T-cell (primary cell): ENCODE data around the gene ZNRF2. TPM values are rescaled to one million over a fixed set of nuclear protein-coding genes. Genes with fewer than 3 reads are reported as not detected.

ENCODE experiments used
- ATAC-seq, 4 experiments: fragments of 200-7000 bp in 3 of 4; fragments of 150-1000 bp in 1 of 4; cut with Tn5 transposase; replicated peaks in 1 of 4; 1 replicate in 3 of 4; 2 replicates in 1 of 4; pipeline ENCODE4 v1.10.0; 2021; ENCODE audit warnings: moderate library complexity in 3 of 4, mild to moderate bottlenecking in 2 of 4, moderate number of reproducible peaks in 1 of 4
- CTCF ChIA-PET, 2 donors: fragments of 300-600 bp; sonication (Branson Sonifier 250); formaldehyde crosslinking; loops; one replicate each; lab custom pipeline; 2022; ENCODE audit warnings: antibody characterized with exemption in 2 of 2; lab: Charles Lee
- POLR2A ChIA-PET, 2 donors: fragments of 300-600 bp; sonication (Branson Sonifier 250); formaldehyde crosslinking; loops; one replicate each; lab custom pipeline; 2022; ENCODE audit warnings: antibody characterized with exemption in 2 of 2; lab: Charles Lee
- DNase-seq, 35 experiments: peaks; one replicate each; pipeline versions ENCODE4 v3.0.0 to v3.0.0-alpha.2; 2013 to 2023
- H3K27ac ChIP-seq: one replicate; pipeline ENCODE4 v1.5.1; 2013; ENCODE audit warnings: low read length
- H3K27me3 ChIP-seq, 2 experiments: replicated peaks in 1 of 2; 1 replicate in 1 of 2; 2 replicates in 1 of 2; pipeline versions ENCODE4 v1.6.1 to v1.7.0; 2013; ENCODE audit warnings: low read length in 1 of 2, mixed read lengths in 1 of 2; ENCODE audit not compliant: control insufficient read depth in 2 of 2, insufficient read depth in 2 of 2; ENCODE audit errors: extremely low read depth in 1 of 2
- H3K36me3 ChIP-seq, 2 donors: 1 replicate in 1 of 2; 2 replicates in 1 of 2; pipeline versions ENCODE4 v1.6.1 to v1.7.0; 2013; ENCODE audit warnings: low read length in 1 of 2; ENCODE audit not compliant: control insufficient read depth in 2 of 2, insufficient read depth in 1 of 2; ENCODE audit errors: extremely low read depth in 1 of 2
- H3K4me1 ChIP-seq, 2 experiments: 1 replicate in 1 of 2; 2 replicates in 1 of 2; pipeline versions ENCODE4 v1.6.1 to v1.7.0; 2013; ENCODE audit warnings: low read length in 2 of 2, mixed read lengths in 1 of 2; ENCODE audit not compliant: insufficient read depth in 2 of 2, control insufficient read depth in 1 of 2; ENCODE audit errors: extremely low read depth in 1 of 2
- H3K4me3 ChIP-seq, 2 donors: 1 replicate in 1 of 2; 2 replicates in 1 of 2; pipeline versions ENCODE4 v1.5.1 to v1.7.0; 2013; ENCODE audit warnings: mild to moderate bottlenecking in 2 of 2, low read length in 1 of 2, moderate library complexity in 1 of 2; ENCODE audit not compliant: control insufficient read depth in 1 of 2; ENCODE audit errors: extremely low read depth in 1 of 2
- H3K9me3 ChIP-seq: 2 replicates; pipeline ENCODE4 v1.7.0; 2013
- H3K27ac Mint-ChIP-seq, 2 donors: one replicate each; pipeline ENCODE4 v1.8.0; 2020 to 2021; ENCODE audit warnings: mild to moderate bottlenecking in 2 of 2, mixed read lengths in 2 of 2
- H3K27me3 Mint-ChIP-seq, 2 donors: one replicate each; pipeline ENCODE4 v1.8.0; 2021 to 2022; ENCODE audit warnings: mixed read lengths in 2 of 2
- H3K36me3 Mint-ChIP-seq: one replicate; pipeline ENCODE4 v1.8.0; 2021; ENCODE audit warnings: mixed read lengths
- H3K4me1 Mint-ChIP-seq, 3 donors: one replicate each; pipeline ENCODE4 v1.8.0; 2020 to 2022; ENCODE audit warnings: mixed read lengths in 3 of 3, mild to moderate bottlenecking in 1 of 3
- H3K4me3 Mint-ChIP-seq, 3 donors: one replicate each; pipeline ENCODE4 v1.8.0; 2020 to 2022; ENCODE audit warnings: mild to moderate bottlenecking in 3 of 3, mixed read lengths in 3 of 3, moderate library complexity in 3 of 3
- H3K9me3 Mint-ChIP-seq, 3 donors: one replicate each; pipeline ENCODE4 v1.8.0; 2020 to 2022; ENCODE audit warnings: mixed read lengths in 3 of 3
- WGBS: methylation state at CpG from one replicate; pipeline ENCODE4 v1.1.5; 2013; ENCODE audit warnings: missing lambda C conversion rate; ENCODE audit not compliant: insufficient coverage; 5-methylcytosine and 5-hydroxymethylcytosine counted together
- total RNA-seq, 35 experiments: library from RNA in 6 of 35; stranded (reverse) in 6 of 35; fragments of 120-200 nt in 1 of 35; gene quantifications; one replicate each; pipeline versions ENCODE4 v1.2.1 to v1.2.4 and lab custom pipeline; 2013 to 2026

ZNRF2 gene
- total RNA-seq, 5 donors from 2014 or later (not counting 1 experiment from before 2014, with no cell fraction given): 22.4 to 38.4 (median 30.8) TPM

DNA sequence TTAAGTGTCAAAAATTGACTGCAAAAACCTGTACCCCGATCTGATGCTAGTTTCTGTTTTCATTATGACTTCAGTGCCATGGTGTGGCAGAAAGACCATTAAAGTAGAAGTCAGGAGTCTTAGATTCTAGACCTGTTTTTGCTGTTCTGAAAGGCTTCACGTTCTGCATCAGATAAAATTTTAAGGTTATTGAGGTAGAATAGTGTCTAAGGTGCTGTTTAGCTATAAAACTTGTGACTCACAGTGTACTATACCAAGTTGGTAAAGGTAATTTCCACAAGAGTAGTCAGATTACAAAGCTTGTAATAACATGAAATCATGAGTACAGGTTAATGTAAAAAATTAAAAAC lies 38.6 kb downstream of the ZNRF2 start:
- WGBS: 4% methylated on average over 2 of the region's 2 CpGs
- ChIA-PET POLR2A (interaction anchor here (0.6 to 1.8 kb wide), 5 partner anchors 8 to 188 kb away, joined by 4 to 13 read pairs (median 9); partner anchors contain the start of gene MTURN (in 1 of the 2)), CTCF (interaction anchor here (0.7 to 2.2 kb wide), 7 partner anchors 8 to 1117 kb away, joined by 3 to 11 read pairs (median 7); no protein-coding TSS in a partner anchor)
- H3K36me3 Mint-ChIP-seq: peaks cover 26% of the 10 kb centered on the region
- no peaks in the 10 kb centered on the region for H3K9me3 ChIP-seq
- peak in 1 of 35 experiments; percentile 49 for DNase-seq
- peak overlapping the region; percentile 96 to 97 for H3K27ac Mint-ChIP-seq
- no peaks in the 10 kb centered on the region for H3K27me3 Mint-ChIP-seq
- H3K4me1 ChIP-seq: peaks cover 7 to 20% of the 10 kb centered on the region in 2 experiments
- ATAC-seq: peak; percentile 39 to 60 (median 50)
- peak overlapping the region in 1 of 2 donors; percentile 37 for H3K4me3 ChIP-seq
- no peaks in the 10 kb centered on the region for H3K9me3 Mint-ChIP-seq
- peaks cover 73 to 83% (median 78%) of the 10 kb centered on the region in 3 donors for H3K4me1 Mint-ChIP-seq
- H3K27me3 ChIP-seq: no peaks in the 10 kb centered on the region
- peak overlapping the region; percentile 91 for H3K27ac ChIP-seq
- H3K4me3 Mint-ChIP-seq: peak overlapping the region; percentile 80 to 82 (median 81)
- H3K36me3 ChIP-seq: peaks cover 0 to 4% of the 10 kb centered on the region in 2 donors

DNA sequence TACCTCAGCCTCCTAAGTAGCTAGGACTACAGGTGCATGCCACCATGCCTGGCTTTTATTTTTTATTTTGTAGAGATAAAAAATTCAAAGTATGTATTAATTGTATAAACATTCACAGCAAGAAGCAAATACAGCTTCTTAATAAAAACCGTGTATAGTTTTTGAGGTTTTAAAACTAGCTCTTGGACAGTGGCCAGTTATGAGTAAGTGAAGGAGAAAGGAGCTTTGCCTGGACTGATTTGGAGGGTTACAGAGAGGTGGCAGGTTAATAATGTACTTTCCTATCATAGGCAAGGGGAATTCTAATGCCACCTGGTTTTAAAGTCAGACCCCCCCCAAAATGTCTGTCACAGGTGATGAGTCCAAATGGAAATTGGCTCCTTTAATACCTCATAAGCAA lies 43.4 kb downstream of the ZNRF2 start:
- Histone ChIP-seq H3K27me3 (no peaks in the 10 kb centered on the region), H3K9me3 (no peaks in the 10 kb centered on the region), H3K36me3 (peaks cover 0 to 4% of the 10 kb centered on the region in 2 donors), H3K4me1 (peaks cover 6 to 19% of the 10 kb centered on the region in 2 experiments), H3K4me3 (no peak overlapping the region), H3K27ac (no peak overlapping the region)
- H3K9me3 Mint-ChIP-seq: no peaks in the 10 kb centered on the region
- CTCF ChIA-PET: interaction anchor here (0.7 to 0.9 kb wide), 3 partner anchors 21 to 44 kb away, joined by 3 to 7 read pairs (median 4); no protein-coding TSS in a partner anchor
- H3K27me3 Mint-ChIP-seq: no peaks in the 10 kb centered on the region
- ATAC-seq: no peak
- DNase-seq: no peak
- POLR2A ChIA-PET: interaction anchor here (0.6 kb wide), 2 partner anchors 11 to 15 kb away, joined by 3 read pairs; no protein-coding TSS in a partner anchor
- no peak overlapping the region for H3K27ac Mint-ChIP-seq
- H3K4me1 Mint-ChIP-seq: peaks cover 61 to 82% (median 78%) of the 10 kb centered on the region in 3 donors
- peaks cover 26% of the 10 kb centered on the region for H3K36me3 Mint-ChIP-seq
- WGBS: no CpG with 5 or more reads among the region's 1 CpG
- no peak overlapping the region for H3K4me3 Mint-ChIP-seq

DNA sequence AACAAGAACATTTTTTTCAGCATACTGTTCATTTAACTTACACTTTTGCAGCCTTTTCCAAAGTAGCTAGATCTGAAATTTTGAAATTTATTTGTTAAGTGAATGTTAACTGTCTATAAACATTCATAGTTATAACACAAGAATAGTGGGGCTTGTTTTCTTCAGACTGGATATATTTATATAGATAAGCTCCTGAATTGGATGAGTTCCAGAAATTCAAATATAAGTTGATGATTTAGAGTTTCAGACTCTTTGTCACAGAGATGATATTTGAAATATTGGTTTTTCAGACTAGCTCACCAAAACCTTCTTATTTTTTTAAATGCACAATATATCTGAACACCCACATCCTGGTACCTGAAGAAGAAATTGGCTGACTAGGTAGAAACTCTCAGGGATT lies 44.0 kb downstream of the ZNRF2 start:
- DNase-seq (no peak), ATAC-seq (no peak)
- no peak overlapping the region for H3K27ac ChIP-seq
- peaks cover 57 to 78% (median 76%) of the 10 kb centered on the region in 3 donors for H3K4me1 Mint-ChIP-seq
- no peaks in the 10 kb centered on the region for H3K27me3 ChIP-seq
- ChIA-PET POLR2A (interaction anchor here in 1 of 2 donors (0.6 kb wide), 1 partner anchor 11 kb away, joined by 3 read pairs; no protein-coding TSS in a partner anchor), CTCF (interaction anchor here in 1 of 2 donors (0.8 kb wide), 1 partner anchor 45 kb away, joined by 4 read pairs; no protein-coding TSS in a partner anchor)
- H3K27me3 Mint-ChIP-seq: no peaks in the 10 kb centered on the region
- H3K4me1 ChIP-seq: peaks cover 6 to 17% of the 10 kb centered on the region in 2 experiments
- peak overlapping the region; percentile 71 to 72 for H3K27ac Mint-ChIP-seq
- H3K36me3 Mint-ChIP-seq: peaks cover 26% of the 10 kb centered on the region
- no peak overlapping the region for H3K4me3 ChIP-seq
- peaks cover 0 to 4% of the 10 kb centered on the region in 2 donors for H3K36me3 ChIP-seq
- H3K9me3 ChIP-seq: no peaks in the 10 kb centered on the region
- H3K9me3 Mint-ChIP-seq: no peaks in the 10 kb centered on the region
- no peak overlapping the region for H3K4me3 Mint-ChIP-seq

DNA sequence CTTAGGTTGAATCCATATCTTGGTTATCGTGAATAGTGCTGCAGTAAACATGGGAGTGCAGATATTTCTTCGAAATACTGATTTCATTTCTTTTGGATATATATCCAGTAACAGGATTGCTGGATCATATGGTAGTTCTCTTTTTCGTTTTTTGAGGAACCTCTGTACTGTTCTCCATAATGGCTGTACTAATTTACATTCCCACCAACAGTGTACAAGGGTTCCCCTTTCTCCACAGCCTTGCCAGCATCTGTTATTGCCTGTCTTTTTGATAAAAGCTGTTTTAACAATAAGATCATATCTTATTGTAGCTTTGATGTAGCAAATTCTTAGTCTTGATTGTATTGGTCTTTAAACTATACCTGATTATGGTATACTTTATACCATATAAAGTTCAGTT lies 45.3 kb downstream of the ZNRF2 start:
- POLR2A ChIA-PET: interaction anchor here in 1 of 2 donors (0.7 kb wide), 1 partner anchor 22 kb away, joined by 4 read pairs; no protein-coding TSS in a partner anchor
- Mint-ChIP-seq H3K27ac (peak overlapping the region; percentile 88 to 90), H3K4me3 (peak overlapping the region in 1 of 3 donors; percentile 56), H3K4me1 (peaks cover 64 to 81% (median 80%) of the 10 kb centered on the region in 3 donors), H3K36me3 (peaks cover 25% of the 10 kb centered on the region), H3K27me3 (no peaks in the 10 kb centered on the region), H3K9me3 (no peaks in the 10 kb centered on the region)
- DNase-seq (no peak), ATAC-seq (no peak)
- Histone ChIP-seq H3K27ac (peak overlapping the region; percentile 73), H3K27me3 (no peaks in the 10 kb centered on the region), H3K9me3 (no peaks in the 10 kb centered on the region), H3K4me3 (no peak overlapping the region), H3K4me1 (peaks cover 6 to 17% of the 10 kb centered on the region in 2 experiments), H3K36me3 (peaks cover 0 to 4% of the 10 kb centered on the region in 2 donors)
- CTCF ChIA-PET: interaction anchor here in 1 of 2 donors (0.6 to 1.5 kb wide), 3 partner anchors 22 to 24 kb away, joined by 3 to 4 read pairs (median 3); no protein-coding TSS in a partner anchor
- WGBS: no CpG with 5 or more reads among the region's 3 CpGs

DNA sequence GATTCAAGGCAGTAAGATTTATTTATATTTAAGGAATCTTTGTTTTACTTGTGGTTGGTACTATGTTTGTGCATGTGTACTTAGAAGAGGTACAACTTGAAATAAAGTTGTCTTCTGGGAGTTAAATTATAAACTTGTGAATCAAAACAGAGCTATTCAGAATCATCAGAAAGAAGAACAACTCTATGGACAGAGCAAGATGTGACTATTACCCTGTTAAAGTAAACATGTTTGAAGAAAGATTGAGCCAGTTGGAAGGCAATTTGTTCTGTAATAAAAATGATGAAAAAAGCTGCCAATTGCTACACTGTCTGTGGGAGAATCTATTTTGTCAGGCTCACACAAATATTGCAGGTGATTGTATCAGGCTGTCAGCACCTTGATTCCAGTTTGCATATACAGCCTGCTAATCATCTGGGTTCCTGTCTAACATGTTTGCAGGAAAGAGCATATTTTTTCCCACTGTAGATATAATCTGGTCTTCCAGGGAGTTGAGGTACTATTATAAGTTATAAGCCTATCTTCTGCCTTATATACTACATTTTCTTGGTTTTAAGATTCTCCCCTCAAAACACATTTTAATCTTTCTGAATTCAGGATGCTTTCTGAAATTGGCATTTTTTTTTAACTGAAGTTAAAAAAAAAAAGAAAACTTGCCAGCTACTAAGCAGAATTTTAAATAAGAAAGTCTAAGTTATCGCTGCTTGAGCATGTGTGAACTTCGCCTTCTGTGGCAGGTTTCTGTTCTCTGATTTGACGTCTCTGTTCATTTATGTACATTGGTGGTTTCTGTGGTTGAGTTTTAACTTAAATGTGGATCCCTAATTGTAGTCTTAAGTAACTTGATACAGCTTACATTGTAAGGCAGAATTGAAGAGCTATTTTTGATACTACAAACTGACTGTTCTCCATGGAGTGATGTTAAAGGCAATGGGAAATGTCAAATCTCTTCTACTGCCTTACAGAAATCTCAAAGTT lies 46.0 kb downstream of the ZNRF2 start:
- no peaks in the 10 kb centered on the region for H3K27me3 Mint-ChIP-seq
- no peaks in the 10 kb centered on the region for H3K9me3 Mint-ChIP-seq
- 0% methylated on average over 3 of the region's 3 CpGs for WGBS
- DNase-seq (peak in 27 of 35 experiments; percentile 3 to 73 (median 25)), ATAC-seq (peak; percentile 72 to 96 (median 84))
- Histone ChIP-seq H3K4me1 (peaks cover 6 to 17% of the 10 kb centered on the region in 2 experiments), H3K27ac (peak overlapping the region; percentile 73), H3K9me3 (no peaks in the 10 kb centered on the region), H3K36me3 (peaks cover 0 to 4% of the 10 kb centered on the region in 2 donors), H3K4me3 (peak overlapping the region in 1 of 2 donors; percentile 10), H3K27me3 (no peaks in the 10 kb centered on the region)
- POLR2A ChIA-PET: interaction anchor here in 1 of 2 donors (0.6 to 1.2 kb wide), 4 partner anchors 8 to 52 kb away, joined by 3 to 8 read pairs (median 4); no protein-coding TSS in a partner anchor
- H3K27ac Mint-ChIP-seq: peak overlapping the region; percentile 88 to 90
- CTCF ChIA-PET: interaction anchor here in 1 of 2 donors (0.7 to 1.6 kb wide), 4 partner anchors 8 to 23 kb away, joined by 3 to 13 read pairs (median 6); no protein-coding TSS in a partner anchor
- peaks cover 63 to 79% (median 78%) of the 10 kb centered on the region in 3 donors for H3K4me1 Mint-ChIP-seq
- H3K4me3 Mint-ChIP-seq: peak overlapping the region; percentile 56 to 73 (median 60)
- peaks cover 19% of the 10 kb centered on the region for H3K36me3 Mint-ChIP-seq
